ENCODE results near the gene GGT1.
"Not testable (repeated sequence)": the region's sequence is repeated elsewhere in the genome, so short reads cannot be mapped to it uniquely, and the experiment has no call there.

GGT1 gene

GRCh38 chr22:24584166-24584790 is 18.7 kb upstream of the GGT1 start:
- DNase-seq (ENCODE audit: low read depth in 2 of 2), result no peak

GRCh38 chr22:24584871-24585411 is 18.1 kb upstream of the GGT1 start:
- no peak for DNase-seq (ENCODE audit: low read depth in 2 of 2)

GRCh38 chr22:24585461-24585860 is 17.5 kb upstream of the GGT1 start:
- DNase-seq (ENCODE audit: low read depth in 2 of 2), result no peak

GRCh38 chr22:24585927-24586546 is 17.0 kb upstream of the GGT1 start:
- no peak for DNase-seq (ENCODE audit: low read depth in 2 of 2)

- DNase-seq (ENCODE audit: low read depth in 2 of 2), result no peak
These were observed 15.7 kb upstream of the GGT1 start for GRCh38 chr22:24587251-24587650.

GRCh38 chr22:24587948-24588347 is 15.0 kb upstream of the GGT1 start:
- DNase-seq (ENCODE audit: low read depth in 2 of 2), result no peak

- no peak for DNase-seq (ENCODE audit: low read depth in 2 of 2)
These were observed 14.6 kb upstream of the GGT1 start for GRCh38 chr22:24588381-24588756.

GRCh38 chr22:24588757-24589481 is 14.1 kb upstream of the GGT1 start:
- DNase-seq (ENCODE audit: low read depth in 2 of 2), result no peak

- DNase-seq (ENCODE audit: low read depth in 2 of 2), result no peak
These were observed 13.4 kb upstream of the GGT1 start for GRCh38 chr22:24589518-24590030.

GRCh38 chr22:24590596-24591173 is 12.3 kb upstream of the GGT1 start:
- DNase-seq (ENCODE audit: low read depth in 2 of 2), result no peak

- DNase-seq (ENCODE audit: low read depth in 2 of 2), result no peak
These were observed 11.6 kb upstream of the GGT1 start for GRCh38 chr22:24591286-24591830.

GRCh38 chr22:24592058-24592850 is 10.7 kb upstream of the GGT1 start:
- no peak for DNase-seq (ENCODE audit: low read depth in 2 of 2)

GRCh38 chr22:24592851-24593558 is 10.0 kb upstream of the GGT1 start, which contains the start of gene LRRC75B:
Gene LRRC75B, minus strand, starts transcription at chr22:24593073. Its CDS starts 34 bp downstream, at chr22:24593039.
- DNase-seq (ENCODE audit: low read depth in 2 of 2), result no peak

GRCh38 chr22:24593559-24593835 is 9.5 kb upstream of the GGT1 start:
- not testable (repeated sequence) for DNase-seq (ENCODE audit: low read depth in 2 of 2)

- no peak for DNase-seq (ENCODE audit: low read depth in 2 of 2)
These were observed 9.0 kb upstream of the GGT1 start for GRCh38 chr22:24593836-24594568.

GRCh38 chr22:24594569-24595120 is 8.3 kb upstream of the GGT1 start:
- DNase-seq (ENCODE audit: low read depth in 2 of 2), result no peak

- no peak for DNase-seq (ENCODE audit: low read depth in 2 of 2)
These were observed 7.8 kb upstream of the GGT1 start for GRCh38 chr22:24595228-24595627.

GRCh38 chr22:24595863-24596262 is 7.1 kb upstream of the GGT1 start:
- DNase-seq (ENCODE audit: low read depth in 2 of 2), result no peak

- DNase-seq (ENCODE audit: low read depth in 2 of 2), result not testable (repeated sequence)
These were observed 5.9 kb upstream of the GGT1 start for GRCh38 chr22:24597076-24597475.

- no peak for DNase-seq (ENCODE audit: low read depth in 2 of 2)
These were observed 3.5 kb upstream of the GGT1 start for GRCh38 chr22:24599514-24599913.
